Prostate gland (tissue), 2 donors: Measurements from ENCODE around the gene UBE2D2. TPM values are rescaled to one million over a fixed set of nuclear protein-coding genes. Genes with fewer than 3 reads are reported as not detected.

Source experiments
- DNase-seq: peaks from one replicate; pipeline ENCODE4 v3.0.0-alpha.2; 2019; ENCODE audit warnings: low spot score
- H3K27ac ChIP-seq, 2 donors: fragments of 200-600 bp; sonication (generic); 2 replicates each; pipeline ENCODE4 v1.5.1; 2017 to 2019
- H3K27me3 ChIP-seq: fragments of 200-600 bp; sonication (generic); replicated peaks from 2 replicates; pipeline ENCODE4 v1.5.1; 2019; ENCODE audit not compliant: insufficient read depth
- H3K36me3 ChIP-seq, 2 donors: fragments of 200-600 bp; sonication (generic); 1 replicate in 1 of 2; 2 replicates in 1 of 2; pipeline versions ENCODE4 v1.5.1 to v1.8.1; 2017 to 2019
- H3K4me1 ChIP-seq: fragments of 200-600 bp; sonication (generic); replicated peaks from 2 replicates; pipeline ENCODE4 v1.5.1; 2019
- H3K4me3 ChIP-seq, 2 donors: fragments of 200-600 bp; sonication (generic); 2 replicates each; pipeline ENCODE4 v1.5.1; 2017 to 2019
- H3K9me3 ChIP-seq: fragments of 200-600 bp; sonication (generic); 2 replicates; pipeline ENCODE4 v1.5.1; 2017
- CTCF ChIP-seq, 4 experiments: fragments of 200-600 bp in 2 of 4; fragments of 450-650 bp in 2 of 4; sonication (generic) in 2 of 4; IDR thresholded peaks; 1 replicate in 3 of 4; 2 replicates in 1 of 4; pipeline ENCODE4 v1.5.1; 2016 to 2019; ENCODE audit warnings: antibody characterized with exemption in 4 of 4, mild to moderate bottlenecking in 2 of 4, moderate library complexity in 2 of 4
- POLR2A ChIP-seq: fragments of 450-650 bp; IDR thresholded peaks from one replicate; pipeline ENCODE4 v1.6.1; 2016; ENCODE audit warnings: antibody characterized with exemption, mild to moderate bottlenecking
- POLR2AphosphoS5 ChIP-seq: sonication (generic); formaldehyde crosslinking; IDR thresholded peaks from one replicate; pipeline ENCODE4 v1.6.1; 2017; ENCODE audit warnings: antibody characterized with exemption
- WGBS: methylation state at CpG from one replicate; pipeline ENCODE4 v1.1.5; 2018; 5-methylcytosine and 5-hydroxymethylcytosine counted together
- intact Hi-C: fragments of 100-400 bp; cut with DNase I; formaldehyde crosslinking; loops from one replicate; pipeline ENCODE4 v1.14.2; 2022
- total RNA-seq, 2 donors: library from RNA; depleted of rRNA; stranded (reverse); fragments of >200 nt; gene quantifications; one replicate each; pipeline ENCODE4 v1.1.0, GENCODE V29; 2016

UBE2D2 gene
- total RNA-seq, 2 donors from 2014 or later: 90.3 to 96.3 TPM

GRCh38 chr5:139665626-139666025 is 104.5 kb downstream of the UBE2D2 start:
- no peak for DNase-seq
- H3K4me3 ChIP-seq: no peak overlapping the region
- H3K9me3 ChIP-seq: no peaks in the 10 kb centered on the region
- intact Hi-C loops: no loop called here
- no peaks in the 10 kb centered on the region for H3K27me3 ChIP-seq
- 90% methylated on average over 11 of the region's 11 CpGs for WGBS
- H3K36me3 ChIP-seq: no peaks in the 10 kb centered on the region
- TF ChIP-seq CTCF (IDR thresholded peaks at IDR 0.05) (no peak), POLR2A (no peak), POLR2AphosphoS5 (no peak)
- no peak overlapping the region for H3K27ac ChIP-seq
- peaks cover 23% of the 10 kb centered on the region for H3K4me1 ChIP-seq

GRCh38 chr5:139666551-139666950 is 105.4 kb downstream of the UBE2D2 start:
- DNase-seq: no peak
- Histone ChIP-seq H3K4me1 (peaks cover 16% of the 10 kb centered on the region), H3K27ac (peak overlapping the region in 1 of 2 donors; percentile 85), H3K36me3 (no peaks in the 10 kb centered on the region), H3K9me3 (no peaks in the 10 kb centered on the region), H3K4me3 (no peak overlapping the region), H3K27me3 (no peaks in the 10 kb centered on the region)
- TF ChIP-seq POLR2AphosphoS5 (no peak), CTCF (IDR thresholded peaks at IDR 0.05) (no peak), POLR2A (no peak)
- intact Hi-C loops: no loop called here
- WGBS: 96% methylated on average over 7 of the region's 7 CpGs

GRCh38 chr5:139667001-139667729 is 106.0 kb downstream of the UBE2D2 start:
- H3K36me3 ChIP-seq: no peaks in the 10 kb centered on the region
- peaks cover 14% of the 10 kb centered on the region for H3K4me1 ChIP-seq
- 83% methylated on average over 2 of the region's 2 CpGs for WGBS
- H3K4me3 ChIP-seq: no peak overlapping the region
- no peak for TF ChIP-seq POLR2A
- no peak for TF ChIP-seq POLR2AphosphoS5
- no peak for TF ChIP-seq CTCF (IDR thresholded peaks at IDR 0.05)
- no peak for DNase-seq
- no peaks in the 10 kb centered on the region for H3K27me3 ChIP-seq
- no peaks in the 10 kb centered on the region for H3K9me3 ChIP-seq
- intact Hi-C loops: no loop called here
- peak overlapping the region; percentile 85 to 93 for H3K27ac ChIP-seq

- no peak for DNase-seq
- intact Hi-C loops: no loop called here
- TF ChIP-seq POLR2AphosphoS5 (no peak), CTCF (IDR thresholded peaks at IDR 0.05) (no peak), POLR2A (no peak)
- no peaks in the 10 kb centered on the region for H3K36me3 ChIP-seq
- H3K4me3 ChIP-seq: peak overlapping the region; percentile 40 to 43
- no peaks in the 10 kb centered on the region for H3K9me3 ChIP-seq
- H3K27ac ChIP-seq: peak overlapping the region; percentile 85 to 93
- H3K4me1 ChIP-seq: peaks cover 14% of the 10 kb centered on the region
- 28% methylated on average over 5 of the region's 5 CpGs for WGBS
- no peaks in the 10 kb centered on the region for H3K27me3 ChIP-seq
These were observed 106.6 kb downstream of the UBE2D2 start for GRCh38 chr5:139667730-139668063.
